Thyroid gland (tissue), 4 donors: ENCODE results near the gene POLD2. TPM values are rescaled to one million over a fixed set of nuclear protein-coding genes. Genes with fewer than 3 reads are reported as not detected.

Experiments
- DNase-seq, 2 donors: peaks; one replicate each; pipeline ENCODE4 v3.0.0-alpha.2; 2019
- H3K27ac ChIP-seq, 3 donors: fragments of 200-600 bp; sonication (generic); 1 replicate in 2 of 3; 2 replicates in 1 of 3; pipeline ENCODE4 v1.5.1; 2016 to 2019; ENCODE audit warnings: mild to moderate bottlenecking in 1 of 3, moderate library complexity in 1 of 3
- H3K27me3 ChIP-seq: fragments of 200-600 bp; sonication (generic); one replicate; pipeline ENCODE4 v1.5.1; 2019
- H3K36me3 ChIP-seq, 2 donors: fragments of 200-600 bp; sonication (generic); one replicate each; pipeline ENCODE4 v1.5.1; 2016 to 2019
- H3K4me1 ChIP-seq, 2 donors: fragments of 200-600 bp; sonication (generic); one replicate each; pipeline ENCODE4 v1.5.1; 2017 to 2019
- H3K4me3 ChIP-seq, 3 donors: fragments of 200-600 bp; sonication (generic); replicated peaks in 1 of 3; 1 replicate in 2 of 3; 2 replicates in 1 of 3; pipeline ENCODE4 v1.5.1; 2016; ENCODE audit warnings: mild to moderate bottlenecking in 1 of 3
- H3K9me3 ChIP-seq: fragments of 200-600 bp; sonication (generic); one replicate; pipeline ENCODE4 v1.5.1; 2017
- CTCF ChIP-seq, 6 experiments: fragments of 200-600 bp in 3 of 6; fragments of 450-650 bp in 3 of 6; sonication (generic) in 3 of 6; IDR thresholded peaks; one replicate each; pipeline ENCODE4 v1.5.1; 2016 to 2019; ENCODE audit warnings: antibody characterized with exemption in 6 of 6, mild to moderate bottlenecking in 2 of 6, inconsistent platforms in 1 of 6, moderate library complexity in 1 of 6
- POLR2A ChIP-seq, 2 donors: fragments of 450-650 bp; IDR thresholded peaks; one replicate each; pipeline ENCODE4 v1.6.1; 2017; ENCODE audit warnings: antibody characterized with exemption in 2 of 2, mild to moderate bottlenecking in 2 of 2, moderate library complexity in 1 of 2
- WGBS, 2 donors: methylation state at CpG; one replicate each; pipeline ENCODE4 v1.1.5; 2017; 5-methylcytosine and 5-hydroxymethylcytosine counted together
- intact Hi-C: fragments of 100-400 bp; cut with DNase I; formaldehyde crosslinking; loops from one replicate; pipeline ENCODE4 v1.15.1; 2023
- total RNA-seq, 4 donors: library from RNA; depleted of rRNA; stranded (reverse); fragments of >200 nt; gene quantifications; one replicate each; pipeline ENCODE4 v1.2.3, GENCODE V29; 2016

Gene POLD2
- total RNA-seq, 4 donors from 2014 or later = 48.8 to 65.8 (median 55.1) TPM

GRCh38 chr7:44151956-44152355 is 28.6 kb upstream of the POLD2 start:
- intact Hi-C loops = no loop called here
- Histone ChIP-seq H3K4me1 (no peaks in the 10 kb centered on the region), H3K9me3 (no peaks in the 10 kb centered on the region), H3K27me3 (no peaks in the 10 kb centered on the region), H3K27ac (no peak overlapping the region), H3K36me3 (no peaks in the 10 kb centered on the region), H3K4me3 (no peak overlapping the region)
- 88 to 94% methylated on average over 6 to 9 of the region's 9 CpGs for WGBS, 2 donors
- TF ChIP-seq CTCF (IDR thresholded peaks at IDR 0.05) (no peak), POLR2A (IDR thresholded peaks at IDR 0.05) (no peak)
- no peak for DNase-seq

- intact Hi-C loops = no loop called here
- TF ChIP-seq CTCF (IDR thresholded peaks at IDR 0.05) = no peak
- no peak for TF ChIP-seq POLR2A (IDR thresholded peaks at IDR 0.05)
- Histone ChIP-seq H3K4me3 (no peak overlapping the region), H3K36me3 (no peaks in the 10 kb centered on the region), H3K9me3 (no peaks in the 10 kb centered on the region), H3K27me3 (no peaks in the 10 kb centered on the region), H3K4me1 (peaks cover 0 to 2% of the 10 kb centered on the region in 2 donors), H3K27ac (no peak overlapping the region)
- DNase-seq = no peak
- WGBS, 2 donors = 87 to 90% methylated on average over 16 of the region's 16 CpGs
Measured at GRCh38 chr7:44150966-44151941, 27.9 kb upstream of the POLD2 start.

GRCh38 chr7:44150466-44150832 is 27.1 kb upstream of the POLD2 start:
- intact Hi-C loops = no loop called here
- 76 to 89% methylated on average over 4 to 5 of the region's 5 CpGs for WGBS, 2 donors
- no peaks in the 10 kb centered on the region for H3K36me3 ChIP-seq

GRCh38 chr7:44149571-44150465 is 26.5 kb upstream of the POLD2 start:
- intact Hi-C loops = no loop called here

More at GRCh38 chr7:44150466-44150832, 27.1 kb upstream of the POLD2 start:
- H3K4me1 ChIP-seq = peaks cover 6 to 10% of the 10 kb centered on the region in 2 donors
- no peak overlapping the region for H3K4me3 ChIP-seq
- TF ChIP-seq CTCF (IDR thresholded peaks at IDR 0.05) = no peak
- TF ChIP-seq POLR2A (IDR thresholded peaks at IDR 0.05) = no peak
- DNase-seq = no peak
- no peaks in the 10 kb centered on the region for H3K27me3 ChIP-seq
- no peak overlapping the region for H3K27ac ChIP-seq
- H3K9me3 ChIP-seq = no peaks in the 10 kb centered on the region

More at GRCh38 chr7:44149571-44150465, 26.5 kb upstream of the POLD2 start:
- Histone ChIP-seq H3K9me3 (no peaks in the 10 kb centered on the region), H3K36me3 (no peaks in the 10 kb centered on the region), H3K27ac (no peak overlapping the region), H3K4me1 (peaks cover 8 to 12% of the 10 kb centered on the region in 2 donors), H3K27me3 (no peaks in the 10 kb centered on the region), H3K4me3 (no peak overlapping the region)
- WGBS, 2 donors = 85 to 87% methylated on average over 11 to 17 of the region's 18 CpGs
- TF ChIP-seq CTCF (IDR thresholded peaks at IDR 0.05) (no peak), POLR2A (IDR thresholded peaks at IDR 0.05) (no peak)
- no peak for DNase-seq
